ENCODE measurements around the gene GRIK1.
A peak's percentile ranks its signal among the peaks of the same experiment; 100 is the strongest.

Gene GRIK1

GRCh38 chr21:29513535-29513934 is 426.3 kb downstream of the GRIK1 start:
- DNase-seq: no peak

- DNase-seq: no peak
Observed at GRCh38 chr21:29511096-29511495, 428.7 kb downstream of the GRIK1 start.

- DNase-seq: no peak
Observed at GRCh38 chr21:29509121-29509520, 430.7 kb downstream of the GRIK1 start.

GRCh38 chr21:29508301-29508700 is 431.5 kb downstream of the GRIK1 start:
- DNase-seq: no peak

- DNase-seq: no peak
Observed at GRCh38 chr21:29506947-29507346, 432.8 kb downstream of the GRIK1 start.

- DNase-seq: no peak
Observed at GRCh38 chr21:29506214-29506613, 433.6 kb downstream of the GRIK1 start.

GRCh38 chr21:29504751-29505321 is 435.0 kb downstream of the GRIK1 start:
- no peak for DNase-seq

GRCh38 chr21:29501451-29501850 is 438.3 kb downstream of the GRIK1 start:
- DNase-seq: no peak

- peak; percentile 10 to 25 for DNase-seq
Observed at GRCh38 chr21:29499734-29500343, 440.0 kb downstream of the GRIK1 start.

- no peak for DNase-seq
Observed at GRCh38 chr21:29499229-29499628, 440.6 kb downstream of the GRIK1 start.

GRCh38 chr21:29496337-29496736 is 443.5 kb downstream of the GRIK1 start:
- DNase-seq: no peak

- DNase-seq: no peak
Observed at GRCh38 chr21:29490016-29490415, 449.8 kb downstream of the GRIK1 start.

- no peak for DNase-seq
Observed at GRCh38 chr21:29487154-29487553, 452.6 kb downstream of the GRIK1 start.

All from SHP77 (cell line).